GM23338 (cell line): ENCODE data around the gene CDK4. TPM values are rescaled to one million over a fixed set of nuclear protein-coding genes. Genes with fewer than 3 reads are reported as not detected.

ENCODE experiments used
- ATAC-seq: fragments of 200-7000 bp; cut with Tn5 transposase; 3 replicates; pipeline ENCODE4 v1.9.1; 2020
- DNase-seq: peaks from one replicate; pipeline ENCODE4 v3.0.0-alpha.2; 2015; ENCODE audit warnings: low spot score
- H2AFZ ChIP-seq: fragments of 200-600 bp; sonication (generic); 2 replicates; pipeline ENCODE4 v1.8.0; 2016; ENCODE audit warnings: antibody characterized with exemption, mild to moderate bottlenecking, moderate library complexity
- H3F3A ChIP-seq: fragments of 200-600 bp; sonication (generic); replicated peaks from 2 replicates; pipeline ENCODE4 v1.8.0; 2017; ENCODE audit warnings: antibody characterized with exemption, mixed run types, low read depth
- H3K27ac ChIP-seq: fragments of 200-600 bp; sonication (generic); 2 replicates; pipeline ENCODE4 v1.6.1; 2016; ENCODE audit warnings: low read depth
- H3K27me3 ChIP-seq: fragments of 200-600 bp; sonication (generic); 2 replicates; pipeline ENCODE4 v1.8.0; 2016; ENCODE audit warnings: mild to moderate bottlenecking, mixed run types, moderate library complexity; ENCODE audit not compliant: insufficient read depth
- H3K36me3 ChIP-seq: fragments of 200-600 bp; sonication (generic); 2 replicates; pipeline ENCODE4 v1.8.0; 2016; ENCODE audit warnings: mild to moderate bottlenecking; ENCODE audit not compliant: insufficient read depth
- H3K4me1 ChIP-seq: fragments of 200-600 bp; sonication (generic); 2 replicates; pipeline ENCODE4 v1.8.0; 2016; ENCODE audit warnings: mild to moderate bottlenecking, moderate library complexity; ENCODE audit not compliant: insufficient read depth
- H3K4me2 ChIP-seq: fragments of 200-600 bp; sonication (generic); 2 replicates; pipeline ENCODE4 v1.7.1; 2017; ENCODE audit warnings: mixed run types
- H3K4me3 ChIP-seq: fragments of 200-600 bp; sonication (generic); 2 replicates; pipeline ENCODE4 v1.6.1; 2016; ENCODE audit warnings: mixed run types
- H3K79me2 ChIP-seq: fragments of 200-600 bp; sonication (generic); replicated peaks from 2 replicates; pipeline ENCODE4 v1.8.0; 2017; ENCODE audit warnings: mild to moderate bottlenecking; ENCODE audit not compliant: insufficient read depth
- H3K9me2 ChIP-seq: fragments of 200-600 bp; sonication (generic); 2 replicates; pipeline ENCODE4 v1.8.0; 2017; ENCODE audit not compliant: insufficient read depth
- H4K20me1 ChIP-seq: fragments of 200-600 bp; sonication (generic); replicated peaks from 2 replicates; pipeline ENCODE4 v1.8.0; 2017; ENCODE audit warnings: mild to moderate bottlenecking; ENCODE audit not compliant: insufficient read depth
- H3K27ac Mint-ChIP-seq: 2 replicates; pipeline ENCODE4 v1.8.0; 2020; ENCODE audit warnings: inconsistent platforms, mild to moderate bottlenecking, moderate library complexity, mixed read lengths
- H3K27me3 Mint-ChIP-seq: 3 replicates; pipeline ENCODE4 v1.8.0; 2022; ENCODE audit warnings: low read depth, mild to moderate bottlenecking, moderate library complexity, mixed read lengths, inconsistent platforms; ENCODE audit not compliant: insufficient read depth, poor library complexity
- H3K36me3 Mint-ChIP-seq: 3 replicates; pipeline ENCODE4 v1.8.0; 2021; ENCODE audit warnings: low read depth, mild to moderate bottlenecking, inconsistent platforms, moderate library complexity, mixed read lengths
- H3K4me1 Mint-ChIP-seq: 3 replicates; pipeline ENCODE4 v1.8.0; 2020; ENCODE audit warnings: mild to moderate bottlenecking, inconsistent platforms, mixed read lengths
- H3K4me3 Mint-ChIP-seq: 3 replicates; pipeline ENCODE4 v1.8.0; 2021; ENCODE audit warnings: moderate library complexity, mild to moderate bottlenecking, inconsistent platforms, mixed read lengths
- H3K9me3 Mint-ChIP-seq: 3 replicates; pipeline ENCODE4 v1.8.0; 2020; ENCODE audit warnings: moderate library complexity, mild to moderate bottlenecking, inconsistent platforms, mixed read lengths
- polyA plus RNA-seq: library from polyadenylated mRNA; unstranded; fragments of >200 nt; fragmentation: Nextera tagmentation; extraction: Ambion mirVana; gene quantifications from 2 replicates; pipeline ENCODE4 v1.2.1, GENCODE V29; 2016
- total RNA-seq: library from RNA; depleted of rRNA; stranded (reverse); fragments of >200 nt; shearing (Covaris generic); gene quantifications from 2 replicates; pipeline ENCODE4 v1.2.3, GENCODE V29; 2014
- TF ChIP-seq, protein P1 (sequence below): fragments of 250-450 bp; sonication (Bioruptor Pico); IDR thresholded peaks from 2 replicates; pipeline ENCODE4 v1.5.0; 2020; ENCODE audit warnings: mild to moderate bottlenecking, moderate library complexity
- TF ChIP-seq, protein P2 (sequence below): IDR thresholded peaks from one replicate; pipeline ENCODE4 v1.6.1; 2018; ENCODE audit warnings: antibody characterized with exemption; ENCODE audit not compliant: unreplicated experiment

CDK4 gene
- total and polyA plus RNA-seq, 2 experiments from 2014 or later: 105 to 198 TPM

GRCh38 chr12:57760347-57760982 lies 8.4 kb upstream of the CDK4 start:
- H3K4me2 ChIP-seq: no peak overlapping the region
- DNase-seq: peak; percentile 68
- peaks cover 94% of the 10 kb centered on the region for H3K27me3 ChIP-seq
- TF ChIP-seq, protein P1, sequence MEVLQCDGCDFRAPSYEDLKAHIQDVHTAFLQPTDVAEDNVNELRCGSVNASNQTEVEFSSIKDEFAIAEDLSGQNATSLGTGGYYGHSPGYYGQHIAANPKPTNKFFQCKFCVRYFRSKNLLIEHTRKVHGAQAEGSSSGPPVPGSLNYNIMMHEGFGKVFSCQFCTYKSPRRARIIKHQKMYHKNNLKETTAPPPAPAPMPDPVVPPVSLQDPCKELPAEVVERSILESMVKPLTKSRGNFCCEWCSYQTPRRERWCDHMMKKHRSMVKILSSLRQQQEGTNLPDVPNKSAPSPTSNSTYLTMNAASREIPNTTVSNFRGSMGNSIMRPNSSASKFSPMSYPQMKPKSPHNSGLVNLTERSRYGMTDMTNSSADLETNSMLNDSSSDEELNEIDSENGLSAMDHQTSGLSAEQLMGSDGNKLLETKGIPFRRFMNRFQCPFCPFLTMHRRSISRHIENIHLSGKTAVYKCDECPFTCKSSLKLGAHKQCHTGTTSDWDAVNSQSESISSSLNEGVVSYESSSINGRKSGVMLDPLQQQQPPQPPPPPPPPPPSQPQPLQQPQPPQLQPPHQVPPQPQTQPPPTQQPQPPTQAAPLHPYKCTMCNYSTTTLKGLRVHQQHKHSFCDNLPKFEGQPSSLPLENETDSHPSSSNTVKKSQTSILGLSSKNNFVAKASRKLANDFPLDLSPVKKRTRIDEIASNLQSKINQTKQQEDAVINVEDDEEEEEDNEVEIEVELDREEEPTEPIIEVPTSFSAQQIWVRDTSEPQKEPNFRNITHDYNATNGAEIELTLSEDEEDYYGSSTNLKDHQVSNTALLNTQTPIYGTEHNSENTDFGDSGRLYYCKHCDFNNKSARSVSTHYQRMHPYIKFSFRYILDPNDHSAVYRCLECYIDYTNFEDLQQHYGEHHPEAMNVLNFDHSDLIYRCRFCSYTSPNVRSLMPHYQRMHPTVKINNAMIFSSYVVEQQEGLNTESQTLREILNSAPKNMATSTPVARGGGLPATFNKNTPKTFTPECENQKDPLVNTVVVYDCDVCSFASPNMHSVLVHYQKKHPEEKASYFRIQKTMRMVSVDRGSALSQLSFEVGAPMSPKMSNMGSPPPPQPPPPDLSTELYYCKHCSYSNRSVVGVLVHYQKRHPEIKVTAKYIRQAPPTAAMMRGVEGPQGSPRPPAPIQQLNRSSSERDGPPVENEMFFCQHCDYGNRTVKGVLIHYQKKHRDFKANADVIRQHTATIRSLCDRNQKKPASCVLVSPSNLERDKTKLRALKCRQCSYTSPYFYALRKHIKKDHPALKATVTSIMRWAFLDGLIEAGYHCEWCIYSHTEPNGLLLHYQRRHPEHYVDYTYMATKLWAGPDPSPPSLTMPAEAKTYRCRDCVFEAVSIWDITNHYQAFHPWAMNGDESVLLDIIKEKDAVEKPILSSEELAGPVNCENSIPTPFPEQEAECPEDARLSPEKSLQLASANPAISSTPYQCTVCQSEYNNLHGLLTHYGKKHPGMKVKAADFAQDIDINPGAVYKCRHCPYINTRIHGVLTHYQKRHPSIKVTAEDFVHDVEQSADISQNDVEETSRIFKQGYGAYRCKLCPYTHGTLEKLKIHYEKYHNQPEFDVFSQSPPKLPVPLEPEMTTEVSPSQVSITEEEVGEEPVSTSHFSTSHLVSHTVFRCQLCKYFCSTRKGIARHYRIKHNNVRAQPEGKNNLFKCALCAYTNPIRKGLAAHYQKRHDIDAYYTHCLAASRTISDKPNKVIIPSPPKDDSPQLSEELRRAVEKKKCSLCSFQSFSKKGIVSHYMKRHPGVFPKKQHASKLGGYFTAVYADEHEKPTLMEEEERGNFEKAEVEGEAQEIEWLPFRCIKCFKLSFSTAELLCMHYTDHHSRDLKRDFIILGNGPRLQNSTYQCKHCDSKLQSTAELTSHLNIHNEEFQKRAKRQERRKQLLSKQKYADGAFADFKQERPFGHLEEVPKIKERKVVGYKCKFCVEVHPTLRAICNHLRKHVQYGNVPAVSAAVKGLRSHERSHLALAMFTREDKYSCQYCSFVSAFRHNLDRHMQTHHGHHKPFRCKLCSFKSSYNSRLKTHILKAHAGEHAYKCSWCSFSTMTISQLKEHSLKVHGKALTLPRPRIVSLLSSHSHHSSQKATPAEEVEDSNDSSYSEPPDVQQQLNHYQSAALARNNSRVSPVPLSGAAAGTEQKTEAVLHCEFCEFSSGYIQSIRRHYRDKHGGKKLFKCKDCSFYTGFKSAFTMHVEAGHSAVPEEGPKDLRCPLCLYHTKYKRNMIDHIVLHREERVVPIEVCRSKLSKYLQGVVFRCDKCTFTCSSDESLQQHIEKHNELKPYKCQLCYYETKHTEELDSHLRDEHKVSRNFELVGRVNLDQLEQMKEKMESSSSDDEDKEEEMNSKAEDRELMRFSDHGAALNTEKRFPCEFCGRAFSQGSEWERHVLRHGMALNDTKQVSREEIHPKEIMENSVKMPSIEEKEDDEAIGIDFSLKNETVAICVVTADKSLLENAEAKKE (CRISPR knock-in tag): no peak
- TF ChIP-seq, protein P2, sequence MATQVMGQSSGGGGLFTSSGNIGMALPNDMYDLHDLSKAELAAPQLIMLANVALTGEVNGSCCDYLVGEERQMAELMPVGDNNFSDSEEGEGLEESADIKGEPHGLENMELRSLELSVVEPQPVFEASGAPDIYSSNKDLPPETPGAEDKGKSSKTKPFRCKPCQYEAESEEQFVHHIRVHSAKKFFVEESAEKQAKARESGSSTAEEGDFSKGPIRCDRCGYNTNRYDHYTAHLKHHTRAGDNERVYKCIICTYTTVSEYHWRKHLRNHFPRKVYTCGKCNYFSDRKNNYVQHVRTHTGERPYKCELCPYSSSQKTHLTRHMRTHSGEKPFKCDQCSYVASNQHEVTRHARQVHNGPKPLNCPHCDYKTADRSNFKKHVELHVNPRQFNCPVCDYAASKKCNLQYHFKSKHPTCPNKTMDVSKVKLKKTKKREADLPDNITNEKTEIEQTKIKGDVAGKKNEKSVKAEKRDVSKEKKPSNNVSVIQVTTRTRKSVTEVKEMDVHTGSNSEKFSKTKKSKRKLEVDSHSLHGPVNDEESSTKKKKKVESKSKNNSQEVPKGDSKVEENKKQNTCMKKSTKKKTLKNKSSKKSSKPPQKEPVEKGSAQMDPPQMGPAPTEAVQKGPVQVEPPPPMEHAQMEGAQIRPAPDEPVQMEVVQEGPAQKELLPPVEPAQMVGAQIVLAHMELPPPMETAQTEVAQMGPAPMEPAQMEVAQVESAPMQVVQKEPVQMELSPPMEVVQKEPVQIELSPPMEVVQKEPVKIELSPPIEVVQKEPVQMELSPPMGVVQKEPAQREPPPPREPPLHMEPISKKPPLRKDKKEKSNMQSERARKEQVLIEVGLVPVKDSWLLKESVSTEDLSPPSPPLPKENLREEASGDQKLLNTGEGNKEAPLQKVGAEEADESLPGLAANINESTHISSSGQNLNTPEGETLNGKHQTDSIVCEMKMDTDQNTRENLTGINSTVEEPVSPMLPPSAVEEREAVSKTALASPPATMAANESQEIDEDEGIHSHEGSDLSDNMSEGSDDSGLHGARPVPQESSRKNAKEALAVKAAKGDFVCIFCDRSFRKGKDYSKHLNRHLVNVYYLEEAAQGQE: peak; percentile 92
- Mint-ChIP-seq H3K27me3 (peaks cover 69% of the 10 kb centered on the region), H3K4me1 (peaks cover 29% of the 10 kb centered on the region), H3K27ac (no peak overlapping the region), H3K9me3 (no peaks in the 10 kb centered on the region), H3K36me3 (no peaks in the 10 kb centered on the region; the same call in 2 of the 3 replicates), H3K4me3 (no peak overlapping the region)
- peaks cover 4% of the 10 kb centered on the region; the same call in 1 of the 2 replicates for H4K20me1 ChIP-seq
- H3K36me3 ChIP-seq: no peaks in the 10 kb centered on the region
- ATAC-seq: no peak
- no peaks in the 10 kb centered on the region for H3K9me2 ChIP-seq
- H3K27ac ChIP-seq: no peak overlapping the region
- H3K4me3 ChIP-seq: no peak overlapping the region
- peaks cover 19% of the 10 kb centered on the region for H3K4me1 ChIP-seq
- H3F3A ChIP-seq: peaks cover 7% of the 10 kb centered on the region; the same call in 1 of the 2 replicates
- H2AFZ ChIP-seq: no peak overlapping the region
- H3K79me2 ChIP-seq: no peaks in the 10 kb centered on the region
